AG09319 (cell line): Measurements from ENCODE around the gene GPX2.

Source experiments
- DNase-seq: peaks from one replicate; pipeline ENCODE4 v3.0.0-alpha.2; 2010; ENCODE audit warnings: low read depth; ENCODE audit errors: extremely low read depth
- CTCF ChIP-seq: IDR thresholded peaks from 2 replicates; pipeline ENCODE4 v1.5.1; 2011; ENCODE audit warnings: low read depth, mild to moderate bottlenecking, inconsistent platforms, low read length, moderate library complexity

GPX2 gene

GRCh38 chr14:64979336-64980074 lies 37.0 kb upstream of the GPX2 start:
- DNase-seq: no peak

GRCh38 chr14:64974563-64974962 lies 32.0 kb upstream of the GPX2 start:
- no peak for TF ChIP-seq CTCF
- no peak for DNase-seq

More at GRCh38 chr14:64979336-64980074, 37.0 kb upstream of the GPX2 start:
- TF ChIP-seq CTCF: no peak

GRCh38 chr14:64973826-64974225 lies 31.3 kb upstream of the GPX2 start:
- no peak for TF ChIP-seq CTCF
- no peak for DNase-seq

- no peak for DNase-seq
- no peak for TF ChIP-seq CTCF
Measured at GRCh38 chr14:64973026-64973442, 30.5 kb upstream of the GPX2 start.

- no peak for DNase-seq
- no peak for TF ChIP-seq CTCF
Measured at GRCh38 chr14:64971943-64972791, 29.6 kb upstream of the GPX2 start, which contains the start of gene RAB15. Gene RAB15 (minus strand): TSS chr14:64972336. CDS start chr14:64972076, 260 bp downstream.

GRCh38 chr14:64971491-64971942 lies 29.0 kb upstream of the GPX2 start:
- no peak for DNase-seq
- TF ChIP-seq CTCF: no peak
